Stimulated activated CD4-positive, alpha-beta T cell treated with anti-CD3 and anti-CD28 coated beads, Interleukin-2, amount 100 ng/mL, for 48 hours (primary cell): Measurements from ENCODE around the gene C11orf86.
A peak's percentile ranks its signal among the peaks of the same experiment; 100 is the strongest.
"Not testable (repeated sequence)": the region's sequence is repeated elsewhere in the genome, so short reads cannot be mapped to it uniquely, and the experiment has no call there.

Experiments used
- DNase-seq, 2 donors: peaks; one replicate each; pipeline ENCODE4 v3.0.0-alpha.2; 2020

Gene C11orf86, protein sequence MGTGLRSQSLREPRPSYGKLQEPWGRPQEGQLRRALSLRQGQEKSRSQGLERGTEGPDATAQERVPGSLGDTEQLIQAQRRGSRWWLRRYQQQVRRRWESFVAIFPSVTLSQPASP

DNA sequence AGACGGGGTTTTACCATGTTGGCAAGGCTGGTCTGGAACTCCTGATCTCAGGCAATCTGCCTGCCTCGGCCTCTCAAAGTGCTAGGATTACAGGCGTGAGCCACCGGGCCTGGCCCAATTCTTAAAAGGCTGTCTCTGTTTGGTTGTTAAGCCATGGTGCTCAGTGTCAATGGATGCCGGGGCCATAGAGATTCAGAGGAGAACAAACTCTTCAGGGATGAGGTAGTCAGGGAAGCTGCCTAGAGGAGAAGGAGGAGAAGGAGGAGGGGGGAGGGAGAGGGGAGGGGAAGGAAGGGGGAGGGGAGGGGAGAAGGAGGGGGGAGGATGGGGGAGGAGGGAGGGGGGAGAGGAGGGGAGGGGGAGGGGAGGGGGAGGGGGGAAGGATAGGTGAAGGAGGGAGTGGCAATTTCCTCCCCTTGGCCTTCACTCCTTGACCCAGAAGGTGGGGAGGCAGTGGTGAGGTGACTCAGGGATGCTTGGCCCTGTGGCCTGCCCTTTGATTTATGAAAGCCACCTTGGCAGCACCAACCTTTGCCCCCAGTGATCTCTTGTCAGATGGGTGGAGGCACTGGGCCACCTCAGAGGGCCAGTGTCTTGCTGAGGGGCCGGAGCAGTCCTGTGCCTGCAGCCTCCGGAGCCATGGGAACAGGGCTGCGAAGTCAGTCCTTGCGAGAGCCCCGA is at the start of gene C11orf86:
C11orf86 (plus strand) TSS at position 581 of the 681 bp plus-strand sequence; CDS start at position 640, 59 bp downstream.
- no peak for DNase-seq

DNA sequence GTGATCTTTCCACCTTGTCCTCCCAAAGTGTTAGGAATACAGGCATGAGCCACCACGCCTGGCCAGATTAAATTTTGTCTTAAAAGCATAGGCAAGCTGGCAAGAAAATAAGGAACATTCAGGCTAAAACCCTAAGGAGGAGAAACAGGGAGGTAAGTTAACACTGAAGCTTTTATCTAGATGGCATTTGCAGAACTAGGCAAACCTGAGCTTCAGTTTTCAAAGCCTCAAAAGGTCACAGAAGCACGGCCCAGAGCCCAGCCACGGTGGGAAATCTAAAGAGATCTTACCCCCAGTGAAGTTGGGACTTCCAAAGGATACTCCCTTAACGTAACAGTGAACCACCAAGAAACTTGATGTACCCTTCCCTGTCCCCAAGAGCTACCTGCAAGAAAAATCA is 45.4 kb upstream of the C11orf86 start:
- DNase-seq = no peak

DNA sequence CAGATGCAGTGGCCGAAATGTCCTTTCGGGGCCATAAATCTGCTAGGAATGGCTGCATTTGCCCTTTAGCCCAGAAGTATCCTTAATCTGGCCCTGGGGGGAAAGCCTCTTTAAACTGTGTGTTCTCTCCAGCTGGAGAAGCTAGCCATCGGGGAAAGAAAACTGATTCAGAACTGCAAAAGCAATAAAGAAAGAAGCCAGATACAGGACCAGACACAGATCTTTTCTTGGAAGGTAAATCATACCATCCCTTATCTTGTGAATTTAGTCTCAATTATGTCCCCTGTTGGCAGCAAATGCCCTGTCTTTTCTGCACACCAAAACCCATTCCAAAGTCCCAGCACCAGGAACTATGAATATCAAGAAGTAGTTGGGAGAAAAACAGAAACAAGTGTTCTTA is 42.6 kb upstream of the C11orf86 start:
- DNase-seq = no peak

DNA sequence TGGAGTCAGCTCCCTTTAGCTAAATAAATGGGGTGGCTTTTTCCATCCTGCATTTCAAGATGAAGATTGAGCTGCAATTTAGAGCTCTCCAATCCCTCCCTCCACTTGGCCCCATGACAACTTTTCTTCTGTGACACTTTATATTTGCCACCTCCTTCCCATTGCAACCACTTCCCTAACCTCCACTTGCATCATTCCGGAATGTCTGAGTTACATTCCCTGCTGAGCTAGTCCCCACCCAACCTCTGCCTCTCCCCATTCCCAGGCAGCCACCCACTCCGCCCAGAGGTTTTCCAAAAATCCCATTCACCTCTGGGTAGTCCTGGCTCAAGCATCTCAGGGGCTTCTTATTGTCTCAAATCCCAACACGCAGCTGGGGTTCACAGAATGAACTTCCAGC is 41.6 kb upstream of the C11orf86 start:
- DNase-seq = no peak

DNA sequence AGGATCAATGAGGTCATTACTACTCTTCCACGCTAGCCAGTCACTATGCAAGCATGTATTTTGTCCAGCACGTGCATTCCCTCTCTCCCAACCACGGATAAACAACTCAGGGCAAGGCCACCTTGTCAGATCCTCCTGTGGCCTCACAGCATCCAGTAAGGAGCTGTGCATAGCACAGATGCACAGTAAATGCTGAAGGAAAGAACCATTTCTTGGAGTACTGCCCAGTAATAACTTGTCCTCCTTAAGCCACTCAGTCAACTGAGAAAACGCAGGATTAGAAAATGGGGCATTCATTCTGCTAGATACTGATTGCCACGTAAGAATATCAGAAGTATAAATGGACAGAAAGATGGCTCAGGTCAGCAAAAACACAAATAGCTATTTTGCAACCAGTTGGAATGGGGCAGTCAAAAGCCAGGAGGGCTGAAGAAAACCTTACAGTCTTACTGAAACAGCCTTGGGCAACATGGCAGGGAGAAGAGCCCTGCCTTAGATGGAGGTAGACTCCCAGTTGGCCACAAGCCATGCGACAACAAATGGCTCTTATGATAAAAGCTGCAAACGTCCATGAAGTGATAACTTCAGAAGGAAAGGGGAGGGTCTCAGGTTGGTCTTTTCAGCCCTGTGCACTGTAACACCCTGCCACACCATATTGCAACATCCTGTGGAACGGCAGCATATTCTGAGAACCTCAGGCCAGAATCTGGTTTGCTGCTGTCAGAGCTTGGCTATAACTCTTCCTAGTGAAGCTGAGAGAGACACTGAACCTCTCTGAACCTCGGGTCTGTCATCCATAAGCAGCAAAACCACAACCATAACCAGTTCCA is 39.9 kb upstream of the C11orf86 start:
- no peak for DNase-seq

DNA sequence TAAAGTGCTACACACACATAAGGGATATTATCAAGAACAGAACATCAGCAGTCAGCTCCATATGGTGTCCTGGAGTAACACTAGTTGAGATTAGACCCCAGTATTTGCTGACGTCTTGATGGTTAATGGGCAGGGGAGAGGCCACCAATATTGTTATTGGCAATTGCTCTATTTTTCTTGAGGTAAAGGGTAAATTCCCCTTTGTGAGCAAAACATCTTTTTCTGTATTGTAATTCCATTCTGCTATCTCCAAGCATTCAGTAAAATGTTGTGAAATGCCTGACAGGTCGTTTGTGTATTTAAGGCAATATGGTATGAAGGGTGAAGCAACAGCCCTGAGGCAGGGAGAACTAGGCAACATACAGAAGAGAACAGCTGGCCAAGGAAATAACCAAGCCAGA is 38.8 kb upstream of the C11orf86 start:
- DNase-seq = no peak

DNA sequence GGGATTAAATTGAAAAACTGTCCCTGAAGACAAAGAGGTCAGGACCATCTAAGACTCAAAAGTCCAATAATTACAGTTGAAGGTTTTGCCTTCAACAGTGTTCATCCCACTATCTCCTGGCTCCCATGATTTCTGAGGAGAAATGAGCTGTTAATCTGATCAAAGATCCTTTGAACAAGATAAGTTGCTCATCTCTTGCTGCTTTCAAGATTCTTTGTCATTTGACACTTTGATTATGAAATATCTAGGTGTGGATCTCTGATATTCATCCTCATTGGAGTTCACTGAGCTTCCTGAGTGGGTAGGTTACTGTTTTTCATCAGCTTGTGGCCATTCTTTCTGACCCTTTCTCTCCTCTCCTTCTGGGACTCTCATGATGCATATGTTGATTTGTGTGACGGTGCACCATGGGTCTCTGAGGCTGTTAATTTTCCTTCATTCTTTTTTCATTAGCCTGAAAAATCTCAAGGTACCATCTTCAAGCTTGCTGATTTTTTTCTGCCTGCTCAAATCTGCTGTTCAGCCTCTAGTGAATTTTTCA is 37.8 kb upstream of the C11orf86 start:
- DNase-seq = no peak

DNA sequence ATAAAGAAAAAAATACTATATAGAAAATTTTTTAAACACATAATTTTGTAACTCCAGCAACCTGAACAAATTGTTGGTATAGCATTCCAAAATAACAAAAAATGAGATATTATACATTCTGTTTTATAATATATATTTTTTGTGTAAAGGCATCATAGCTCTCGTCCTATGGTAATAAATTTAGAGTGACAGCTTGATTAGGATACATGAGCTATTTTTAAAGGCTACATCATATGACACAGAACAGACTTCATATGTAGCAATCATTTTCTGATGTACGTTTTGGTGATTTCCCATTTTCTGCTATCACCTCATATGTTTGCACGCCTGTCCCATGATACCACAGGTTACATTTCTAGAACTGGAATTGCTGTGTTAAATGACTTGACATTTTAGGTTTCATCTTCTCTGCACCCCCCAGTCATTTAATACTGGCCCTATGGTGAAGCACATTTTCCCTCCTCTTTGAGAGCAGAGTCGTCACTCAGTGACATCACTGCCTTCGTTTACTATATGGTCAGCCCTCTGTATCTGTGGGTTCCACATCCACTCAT is 36.4 kb upstream of the C11orf86 start:
- DNase-seq = no peak

DNA sequence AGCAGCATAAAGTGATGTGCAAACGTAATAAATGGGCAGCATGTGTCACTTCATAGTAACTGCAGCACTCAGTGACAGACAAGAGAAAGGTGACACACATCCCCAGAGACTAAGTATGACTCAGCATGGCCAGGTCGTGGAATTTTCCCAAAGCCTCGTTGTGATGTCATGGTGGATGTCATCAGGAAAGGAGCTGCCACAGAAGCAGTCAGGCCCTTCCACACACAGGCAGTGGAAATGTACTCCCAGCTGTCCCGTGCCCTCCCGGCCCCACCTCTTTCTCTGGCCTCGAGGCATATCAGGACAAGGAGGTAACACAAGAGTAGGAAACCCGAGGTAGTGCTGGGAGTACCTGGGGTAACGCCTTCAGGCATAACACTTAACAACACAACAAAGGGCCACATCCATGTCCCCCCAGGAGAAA is 25.0 kb upstream of the C11orf86 start:
- DNase-seq = peak; percentile 16 to 23

DNA sequence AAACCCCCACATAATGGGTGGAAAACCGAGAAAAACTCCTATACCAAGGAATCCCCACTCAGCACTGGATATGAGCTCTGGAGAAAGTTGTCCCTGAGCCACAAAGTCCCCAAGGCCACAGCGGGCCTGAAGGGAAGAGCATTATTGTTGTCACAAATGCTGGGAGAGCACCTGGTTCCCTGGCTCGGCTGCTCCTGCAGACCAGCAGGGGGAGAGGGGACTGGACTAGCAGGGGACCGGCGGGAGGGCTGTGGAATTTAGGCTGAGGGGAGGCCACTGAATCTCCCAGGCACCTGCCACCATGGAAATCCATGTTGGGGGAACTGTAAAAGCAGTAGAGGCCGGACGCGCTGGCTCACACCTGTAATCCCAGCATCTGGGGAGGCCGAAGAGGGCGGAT is 24.0 kb upstream of the C11orf86 start:
- no peak for DNase-seq

DNA sequence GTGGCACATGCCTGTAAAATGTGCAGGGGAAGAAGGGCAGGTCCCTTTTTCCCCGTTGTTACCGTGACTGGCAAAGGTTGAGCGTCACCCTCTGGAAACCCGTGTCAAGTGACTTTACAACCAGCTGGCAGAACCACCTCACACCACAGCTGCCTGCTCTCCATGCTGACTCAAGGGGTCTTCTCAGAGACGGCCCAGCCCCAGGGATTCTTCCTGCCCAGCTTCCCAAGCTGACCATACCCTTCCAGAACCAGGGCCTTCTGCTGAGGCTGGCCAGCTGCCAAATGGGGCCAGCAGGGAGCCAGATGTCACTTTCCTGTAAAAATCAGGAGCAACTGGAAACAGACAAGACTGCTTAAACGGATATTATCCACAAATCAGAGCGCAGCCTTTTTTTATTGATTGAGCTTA is 23.2 kb upstream of the C11orf86 start:
- no peak for DNase-seq

DNA sequence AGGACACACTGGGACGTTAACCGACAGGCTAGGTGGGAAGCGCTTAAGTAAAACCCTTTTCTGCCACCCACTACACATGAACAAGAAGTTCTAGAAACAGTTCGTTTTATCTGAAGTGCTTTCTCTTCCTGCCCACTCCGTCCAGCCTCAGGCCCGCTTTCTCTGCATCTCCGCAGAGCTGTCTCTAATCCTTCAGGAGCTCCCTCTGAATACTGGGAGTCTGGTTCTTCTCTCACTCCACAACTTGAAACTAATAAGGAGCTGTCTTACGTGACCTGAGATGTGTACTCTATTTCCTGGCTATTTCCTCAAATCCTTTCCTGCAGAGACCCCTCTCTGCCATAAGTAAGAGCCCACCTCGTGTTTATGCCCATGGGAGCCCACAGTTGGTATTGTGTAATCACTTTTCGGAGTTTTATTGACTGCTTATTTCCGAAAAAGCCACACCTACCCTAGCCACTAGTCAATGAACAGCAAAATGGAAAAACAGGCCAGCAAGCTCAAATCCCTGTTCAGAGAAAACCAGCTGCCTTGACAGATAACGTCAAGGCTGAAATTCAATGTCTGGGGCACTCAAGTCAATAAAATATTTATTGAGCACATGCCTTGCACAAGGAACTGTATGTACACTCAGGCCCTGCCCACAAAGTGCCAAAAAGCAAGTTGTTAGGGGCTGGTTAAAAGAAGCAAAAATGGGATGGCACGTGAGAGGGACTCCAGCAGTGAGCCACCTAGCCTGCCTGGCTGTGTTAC is 21.8 kb upstream of the C11orf86 start:
- no peak for DNase-seq

DNA sequence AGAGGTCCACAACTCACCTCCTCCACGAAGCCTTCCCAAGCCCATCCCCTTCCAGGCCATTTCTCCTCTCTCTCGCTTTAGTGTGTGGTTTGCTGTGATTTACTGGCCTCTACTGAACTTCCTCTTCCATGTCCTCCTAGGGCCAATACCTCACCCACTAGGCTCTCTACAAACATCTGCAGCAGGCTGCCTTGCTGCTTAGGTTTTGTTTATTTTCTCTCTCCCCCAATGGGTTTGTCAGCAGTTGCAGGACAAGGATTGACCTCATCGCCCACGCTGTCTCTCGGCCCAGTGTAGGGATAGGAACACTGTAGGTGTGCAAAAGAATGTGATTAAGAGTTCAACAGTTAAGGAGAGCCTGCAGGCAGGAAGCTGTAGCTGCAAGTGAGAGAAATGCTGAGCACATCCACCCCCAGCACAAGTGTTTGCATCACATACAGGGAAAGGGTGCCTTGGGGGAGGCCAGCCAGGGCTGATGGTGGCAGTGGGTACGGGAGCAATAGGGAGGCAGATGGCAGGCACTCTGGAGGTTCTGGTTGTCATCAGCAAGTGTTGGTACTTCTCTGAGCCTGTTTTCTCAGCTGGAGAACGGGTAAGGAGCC is 18.3 kb upstream of the C11orf86 start:
- DNase-seq = no peak

DNA sequence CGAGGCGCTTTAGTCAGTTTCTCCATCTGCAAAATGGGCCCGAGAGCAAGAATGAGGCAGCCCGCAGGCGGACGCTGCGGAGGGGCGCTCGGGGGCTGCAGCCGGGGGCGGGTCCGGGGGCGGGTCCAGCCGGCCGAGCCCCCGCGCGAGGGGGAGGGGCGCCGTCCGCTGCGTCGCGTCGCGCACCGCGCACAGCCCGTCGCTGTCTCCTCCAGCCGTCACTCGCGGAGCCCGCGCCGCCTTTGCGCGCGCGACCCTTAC is 17.2 kb upstream of the C11orf86 start:
- DNase-seq = no peak

DNA sequence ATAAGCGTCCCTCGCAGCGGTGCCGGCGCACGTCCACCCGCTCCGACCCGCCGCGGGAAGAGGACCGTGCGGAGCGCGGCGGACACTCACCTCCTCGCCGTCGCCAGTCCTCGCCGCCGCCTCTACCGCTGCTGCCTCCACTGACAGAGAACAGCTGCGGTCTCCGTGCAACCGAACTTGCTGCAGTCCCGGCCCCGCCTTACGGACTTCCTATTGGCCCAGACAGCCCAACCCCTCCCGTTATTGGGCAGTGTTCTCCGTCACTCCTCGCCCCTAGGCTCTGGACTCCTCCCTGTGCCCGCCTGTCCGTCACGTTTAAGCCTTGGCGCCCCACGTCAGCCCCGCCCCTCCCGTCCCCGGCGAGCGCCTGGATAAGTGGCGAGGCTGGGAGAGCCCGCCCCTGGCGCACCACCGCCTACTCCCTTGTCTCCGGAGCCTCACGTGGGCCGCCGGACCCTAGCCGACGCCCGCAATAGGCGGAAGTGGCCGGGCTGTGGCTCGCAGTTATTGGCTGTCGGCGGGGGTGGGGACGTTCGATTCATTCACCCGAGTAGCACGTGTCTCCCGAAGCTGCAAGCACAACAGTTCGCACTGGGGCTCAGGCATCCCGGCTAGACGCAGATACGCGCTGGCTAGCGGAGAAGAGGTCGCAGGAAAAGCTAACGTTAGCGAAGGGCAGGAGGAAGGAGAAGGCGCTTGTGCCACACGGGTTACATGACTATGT is 16.7 kb upstream of the C11orf86 start, which contains the start of gene PC:
PC (minus strand) TSS at position 152 of the 724 bp plus-strand sequence. CDS start 86,224 bp downstream, outside the sequence.
- DNase-seq = peak; percentile 92 to 94

DNA sequence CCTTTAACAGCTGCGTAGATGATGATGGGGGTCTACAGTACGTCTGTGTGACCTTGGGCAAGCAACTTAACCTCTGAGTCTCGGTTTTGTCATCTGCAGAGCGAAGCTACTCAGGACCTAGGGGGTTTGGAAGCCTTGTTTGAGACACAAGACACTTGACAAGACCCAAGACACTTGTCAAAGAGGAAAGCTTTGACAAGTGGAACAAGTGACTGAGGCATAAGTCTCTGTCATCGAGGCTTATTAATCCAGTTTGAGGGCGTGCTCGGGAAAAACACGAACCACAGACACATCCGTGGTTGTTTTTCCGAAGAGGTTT is 16.2 kb upstream of the C11orf86 start:
- peak in 1 of 2 donors; percentile 13 for DNase-seq

DNA sequence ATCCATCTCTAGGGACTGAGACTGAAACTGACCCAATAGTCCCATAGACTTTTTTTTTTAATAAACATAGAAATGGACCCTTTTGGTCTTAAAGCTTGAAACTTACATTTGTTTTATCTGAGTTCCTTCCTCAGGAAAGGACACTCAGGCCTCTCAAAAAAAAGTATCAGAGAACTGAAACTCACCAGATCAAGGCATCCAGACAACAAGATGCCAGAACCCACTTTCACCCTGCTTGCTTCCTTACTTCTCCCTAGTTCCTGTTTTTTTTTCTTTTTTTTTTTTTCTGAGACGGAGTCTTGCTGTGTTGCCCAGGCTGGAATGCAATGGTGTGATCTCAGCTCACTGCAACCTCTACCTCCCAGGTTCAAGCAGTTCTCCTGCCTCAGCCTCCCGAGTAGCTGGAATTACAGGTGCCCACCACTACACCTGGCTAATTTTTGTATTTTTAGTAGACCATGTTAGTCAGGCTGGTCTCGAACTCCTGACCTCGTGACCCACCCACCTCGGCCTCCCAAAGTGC is 13.4 kb upstream of the C11orf86 start:
- DNase-seq = not testable (repeated sequence)

DNA sequence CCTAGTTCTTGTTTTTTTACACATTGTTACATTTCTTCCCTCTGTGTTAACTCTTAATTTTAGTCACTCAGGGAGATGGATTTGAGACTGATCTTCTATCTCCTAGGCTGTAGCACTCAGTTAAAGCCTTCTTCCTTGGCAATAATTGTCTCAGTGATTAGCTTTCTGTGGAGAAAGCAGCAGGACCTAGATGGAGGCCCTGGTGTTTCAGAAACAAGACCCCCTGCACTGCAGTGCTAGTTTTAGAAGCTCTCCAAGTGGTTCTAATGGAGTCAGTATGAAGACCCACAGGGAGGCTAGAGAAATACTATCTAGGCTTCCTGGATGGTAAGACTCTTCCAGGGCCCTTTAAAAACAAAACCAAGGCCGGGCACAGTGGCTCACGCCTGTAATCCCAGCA is 12.9 kb upstream of the C11orf86 start:
- DNase-seq = no peak

DNA sequence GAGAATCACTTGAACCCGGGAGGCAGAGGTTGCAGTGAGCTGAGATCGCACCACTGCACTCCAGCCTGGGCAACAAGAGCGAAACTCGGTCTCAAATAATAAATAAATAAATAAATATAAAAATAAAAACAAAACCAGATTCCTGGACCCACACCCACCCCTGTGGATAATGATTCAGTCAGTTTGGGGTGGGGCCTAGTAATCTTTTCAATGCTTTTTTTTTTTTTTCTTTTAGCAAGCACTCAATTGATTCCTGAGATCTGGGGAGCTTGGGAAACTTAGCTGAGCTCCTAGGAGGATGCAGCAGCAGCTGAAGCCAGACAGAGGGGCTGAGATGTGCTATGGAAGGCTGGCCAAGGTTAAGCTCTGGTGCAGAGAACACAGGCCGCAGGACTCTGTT is 12.3 kb upstream of the C11orf86 start:
- DNase-seq = no peak

DNA sequence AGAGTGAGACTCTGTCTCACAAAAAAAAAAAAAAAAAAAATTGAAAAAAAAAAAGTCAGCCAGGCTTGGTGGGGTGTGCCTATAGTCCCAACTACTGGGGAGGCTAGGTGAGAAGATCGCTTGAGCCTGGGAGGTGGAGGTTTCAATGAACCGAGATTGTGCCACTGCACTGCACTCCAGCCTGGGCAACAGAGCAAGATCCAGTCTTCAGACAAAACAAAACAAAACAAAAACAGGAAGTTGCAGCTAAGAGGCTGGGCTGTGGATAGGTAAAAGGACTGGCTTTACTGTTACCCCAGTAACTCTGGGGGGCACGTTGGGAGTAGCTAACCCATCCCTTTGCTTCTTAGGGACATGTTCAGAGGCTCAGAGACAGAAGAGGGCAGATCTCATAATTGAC is 10.6 kb upstream of the C11orf86 start:
- DNase-seq = no peak

DNA sequence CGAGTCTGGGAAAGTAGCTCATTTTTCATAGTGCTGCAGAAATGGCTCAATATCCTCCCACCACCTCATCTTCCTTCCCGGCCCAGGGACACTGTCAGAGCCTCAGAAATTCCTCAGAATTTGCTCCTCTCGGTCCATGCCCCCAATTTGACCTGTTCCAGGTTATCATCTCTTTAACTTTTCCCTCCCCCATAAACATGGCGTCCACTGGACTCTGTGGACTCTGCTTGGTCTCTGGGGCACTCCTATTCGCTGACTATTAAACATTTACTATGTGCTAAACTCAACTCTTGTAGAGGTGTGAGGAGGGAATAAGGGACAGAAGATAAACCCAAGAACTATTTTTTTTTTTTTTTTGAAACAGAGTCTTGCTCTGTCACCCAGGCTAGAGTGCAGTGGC is 8.8 kb upstream of the C11orf86 start:
- no peak for DNase-seq
